Muscle of back (tissue), 11 donors: ENCODE measurements around the gene MAN2B1. TPM values are rescaled to one million over a fixed set of nuclear protein-coding genes. Genes with fewer than 3 reads are reported as not detected.
"Not testable (repeated sequence)": the region's sequence is repeated elsewhere in the genome, so short reads cannot be mapped to it uniquely, and the experiment has no call there.

Source experiments
- DNase-seq, 3 donors: peaks; one replicate each; pipeline versions ENCODE4 v3.0.0 to v3.0.0-alpha.2; 2013
- polyA plus RNA-seq, 10 donors: library from polyadenylated mRNA; unstranded; fragments of 120-200 nt; gene quantifications; one replicate each; pipeline ENCODE4 v1.2.1, GENCODE V29; 2013; ENCODE audit not compliant: insufficient read length in 10 of 10

MAN2B1 gene
- polyA plus RNA-seq, 10 donors, result 23.1 to 38.2 (median 27.9) TPM

DNA sequence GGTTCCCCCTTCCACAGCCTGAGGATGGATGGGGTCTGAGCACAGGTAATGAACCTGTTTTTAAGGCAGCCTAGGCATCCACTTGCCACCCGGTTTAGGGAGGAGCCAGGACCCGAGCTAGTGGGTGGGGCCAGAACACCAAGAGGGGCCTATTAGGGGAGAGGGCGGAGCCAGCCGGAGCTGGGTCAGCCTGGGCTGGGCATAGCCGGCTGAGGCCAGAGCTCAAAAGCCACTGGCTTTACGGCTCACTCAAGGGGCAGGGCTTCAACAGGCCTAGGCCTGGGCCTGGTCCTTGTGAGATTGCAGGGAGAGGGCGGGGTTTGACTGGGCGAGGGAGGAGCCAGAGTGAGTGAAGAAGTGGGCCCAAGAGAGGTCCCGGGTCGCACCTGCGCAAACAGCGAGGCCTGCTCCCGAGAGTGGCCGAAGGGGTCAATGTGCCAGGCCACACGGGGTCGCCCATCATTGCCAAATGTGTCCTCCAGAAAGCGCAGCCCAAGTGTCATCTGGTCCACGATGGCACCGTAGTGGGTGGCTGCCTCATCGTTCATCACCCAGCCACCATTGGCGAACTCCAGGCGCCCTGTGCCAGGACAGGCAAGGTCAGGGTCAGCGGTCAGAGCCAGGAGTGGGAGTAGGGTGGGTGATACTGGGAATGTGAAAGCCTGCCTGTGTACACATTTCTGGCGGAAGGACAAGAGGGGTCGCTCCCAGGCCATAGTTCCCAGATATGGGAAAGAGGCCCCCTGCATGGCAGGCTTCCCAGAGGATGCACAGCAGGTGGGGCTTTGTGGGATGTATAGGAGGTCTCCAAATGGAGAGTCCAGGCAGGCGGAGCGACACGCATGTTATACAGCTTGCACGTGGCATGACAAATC, 1.9 kb downstream of the MAN2B1 start:
- DNase-seq, result no peak

DNA sequence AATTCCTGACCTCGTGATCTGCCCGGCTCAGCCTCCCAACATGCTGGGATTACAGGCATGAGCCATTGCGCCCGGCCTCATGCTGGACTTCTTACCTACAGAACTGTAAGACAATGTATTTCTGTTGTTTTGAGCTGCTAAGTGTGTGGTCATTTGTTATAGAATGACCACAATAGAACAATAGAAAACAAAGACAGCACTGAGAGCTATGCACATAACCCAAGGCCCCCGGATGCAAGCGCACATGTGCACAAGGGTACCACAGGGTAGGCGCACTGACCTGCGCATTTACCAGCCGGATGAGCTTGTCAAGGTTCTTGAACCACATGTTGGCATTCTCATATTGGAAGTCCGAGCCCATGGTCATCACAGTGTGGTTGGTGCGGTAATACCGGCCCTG, 5.6 kb downstream of the MAN2B1 start:
- DNase-seq, result no peak

DNA sequence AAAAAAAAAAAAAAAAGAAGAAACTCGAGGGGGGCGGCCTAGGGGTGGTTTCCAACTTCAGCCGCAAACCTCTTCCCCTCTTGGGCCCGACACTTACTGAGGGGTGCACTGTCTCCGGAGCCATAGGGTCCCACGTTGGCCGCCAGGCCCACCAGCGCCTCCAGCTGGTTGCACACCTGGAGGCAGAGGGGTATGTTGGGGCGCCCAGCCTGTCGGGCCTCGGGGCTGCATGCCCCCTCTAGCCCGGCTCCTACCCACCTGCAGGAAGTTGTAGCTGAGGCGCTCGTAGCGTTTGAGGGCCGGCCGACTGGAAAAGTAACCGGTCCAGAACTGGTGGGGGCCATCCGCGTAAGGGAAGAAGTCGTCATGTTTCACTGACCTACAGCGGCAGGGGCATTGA, 8.6 kb downstream of the MAN2B1 start:
- no peak for DNase-seq

DNA sequence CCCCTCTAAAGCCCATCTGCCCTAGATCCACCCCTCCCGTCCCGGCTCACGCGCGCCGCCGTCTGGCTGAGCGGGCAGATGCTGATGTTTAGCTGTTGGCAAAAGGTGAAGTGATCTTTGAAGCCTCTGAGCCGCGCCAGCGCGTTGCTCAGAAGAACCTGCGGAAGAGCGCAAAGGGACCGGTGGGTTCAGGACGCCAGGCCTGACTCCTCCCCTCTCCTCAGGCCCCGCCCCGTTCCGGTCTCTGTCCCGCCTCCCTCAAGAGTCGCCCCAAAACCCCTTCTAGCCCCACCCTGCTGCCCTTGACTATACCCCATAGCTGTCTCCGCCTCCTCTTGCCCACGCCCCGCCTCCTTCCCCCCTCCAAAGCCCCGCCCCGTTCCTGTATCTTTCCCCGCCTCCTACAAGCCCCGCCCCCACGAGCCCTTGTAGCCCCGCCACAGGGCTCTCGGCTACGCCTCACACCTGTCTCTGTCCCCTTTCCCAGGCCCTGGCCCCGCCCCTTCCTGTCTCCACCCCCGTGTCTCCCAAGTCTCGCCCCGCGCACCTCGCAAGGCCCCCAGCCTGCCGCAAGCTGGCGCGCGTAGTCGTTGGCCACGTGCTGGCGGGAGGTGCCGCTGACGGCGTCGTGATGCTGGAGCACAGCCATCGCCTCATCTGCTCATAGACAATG, 9.5 kb downstream of the MAN2B1 start:
- DNase-seq, result no peak

DNA sequence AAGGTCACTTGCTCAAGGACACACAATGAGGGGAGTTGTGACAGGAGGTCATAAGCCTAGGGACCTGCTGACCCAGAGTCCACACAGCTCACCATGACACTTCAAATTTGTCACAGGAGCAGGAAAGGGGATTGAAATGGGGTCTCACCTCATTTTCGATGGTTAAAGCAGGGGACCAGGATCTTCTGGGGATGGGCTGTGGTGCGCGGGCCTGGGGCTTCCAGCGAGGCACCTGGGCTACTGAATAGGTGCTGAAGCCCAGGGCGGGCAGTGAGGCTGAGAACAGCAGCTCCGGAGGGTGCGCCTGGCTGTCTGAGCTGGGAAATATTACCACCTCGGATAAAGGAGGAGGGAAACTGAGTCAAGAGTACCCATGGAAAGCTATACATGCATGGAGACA, 11.0 kb downstream of the MAN2B1 start:
- no peak for DNase-seq

DNA sequence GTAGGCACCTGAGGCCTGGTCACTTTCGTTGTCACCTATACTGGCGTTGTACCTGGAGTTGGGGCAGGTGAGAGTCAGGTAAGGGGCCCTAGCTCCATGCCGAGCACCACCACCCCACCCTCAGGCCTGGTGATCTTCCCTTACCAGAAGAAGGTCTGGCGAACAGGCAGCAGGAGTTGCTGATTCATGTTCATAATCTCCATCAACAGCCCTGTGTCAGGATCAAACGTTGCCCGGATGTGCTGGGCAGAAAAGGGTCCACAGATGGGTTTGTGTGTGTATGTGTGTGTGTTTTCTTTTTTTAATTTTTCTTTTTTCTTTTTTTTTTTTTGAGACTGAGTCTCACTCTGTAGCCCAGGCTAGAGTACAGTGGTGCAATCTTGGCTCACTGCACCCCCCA, 14.3 kb downstream of the MAN2B1 start:
- DNase-seq, result no peak

DNA sequence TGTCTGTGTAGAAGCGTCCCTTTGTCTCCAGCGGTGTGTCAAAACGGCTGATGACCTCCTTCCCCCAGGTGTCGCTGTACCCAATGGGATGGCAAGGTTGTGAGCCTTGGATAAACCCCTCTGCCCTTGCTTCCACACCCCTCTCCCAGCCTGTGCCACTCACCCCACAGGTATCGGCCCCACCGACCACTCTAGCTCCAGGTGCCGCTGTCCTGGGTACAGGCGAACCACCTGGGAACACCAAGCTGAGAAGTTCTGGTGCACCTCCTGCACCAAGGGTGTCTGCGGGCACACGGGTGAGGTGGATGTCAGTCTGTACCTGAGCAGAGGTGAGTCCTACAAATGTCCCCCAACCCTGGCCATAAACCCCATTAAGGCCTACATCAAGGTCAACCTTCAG, 16.6 kb downstream of the MAN2B1 start:
- no peak for DNase-seq

DNA sequence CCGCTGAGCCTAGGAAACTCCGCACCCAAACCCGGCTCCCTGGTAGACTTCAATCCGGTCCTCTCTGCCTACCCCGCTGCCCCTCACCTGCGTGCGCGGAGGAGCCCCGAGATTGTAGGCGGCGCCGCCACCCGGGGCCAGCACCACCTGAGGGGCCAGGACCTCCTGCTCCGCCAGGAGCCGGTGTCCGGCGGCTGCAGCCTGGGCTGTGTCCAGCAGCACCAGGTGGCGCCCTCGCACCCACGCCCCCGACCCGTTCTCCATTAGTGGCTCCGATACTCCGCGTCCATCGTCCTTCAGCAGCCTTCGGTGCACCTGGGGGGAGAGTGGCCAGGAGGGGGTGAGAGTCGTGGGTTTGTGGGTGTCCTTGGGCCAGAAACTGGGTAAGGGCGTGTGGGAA, 18.5 kb downstream of the MAN2B1 start:
- DNase-seq, result no peak

DNA sequence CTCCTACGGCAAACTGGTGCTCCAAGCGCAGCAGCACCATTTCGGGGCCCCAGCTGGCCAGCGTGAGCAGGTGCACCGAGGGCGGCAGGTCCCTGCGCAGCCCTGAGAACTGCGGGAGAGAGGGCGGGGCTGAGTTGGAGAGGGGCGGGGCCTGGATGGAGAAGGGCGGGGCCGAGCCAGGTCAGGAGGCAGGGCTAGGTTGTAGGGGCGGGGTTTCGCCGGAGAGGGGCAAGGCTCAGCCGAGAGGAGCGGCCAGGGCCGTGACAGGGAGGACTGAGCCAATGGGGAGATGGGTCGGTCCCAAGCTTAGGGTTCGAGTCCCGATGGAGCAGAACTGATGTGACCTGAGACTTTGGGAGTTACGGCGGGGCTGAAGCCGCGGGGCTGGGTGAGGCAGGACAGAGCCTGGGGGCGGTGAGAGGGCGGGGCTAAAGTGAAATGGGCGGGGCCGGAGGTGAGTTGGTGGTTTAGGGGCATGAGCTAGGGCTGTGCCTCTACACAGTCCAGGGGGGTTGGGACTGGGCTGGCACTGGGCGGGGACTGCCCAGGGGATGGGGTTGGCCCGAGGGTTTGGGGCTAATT, 19.0 kb downstream of the MAN2B1 start:
- DNase-seq, result no peak

DNA sequence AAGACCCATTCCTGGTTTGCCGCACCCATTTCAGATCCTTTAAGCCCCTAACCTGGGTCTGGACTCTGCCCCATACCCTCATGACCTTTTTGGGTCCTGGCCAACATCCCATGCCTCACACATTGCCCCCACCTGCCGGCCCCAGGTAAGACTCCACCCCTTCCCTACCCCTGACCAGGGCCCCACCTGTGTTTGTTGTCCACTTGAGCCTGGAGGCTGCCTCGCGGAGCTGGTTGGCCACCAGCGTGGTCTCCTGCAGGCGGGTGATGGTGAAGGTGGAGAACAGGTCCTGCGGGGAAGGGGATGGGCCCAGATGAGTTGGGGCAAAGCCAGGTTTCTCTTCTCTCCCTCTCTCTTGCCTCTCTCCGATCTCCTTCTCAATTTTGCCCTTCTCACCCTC, 19.5 kb downstream of the MAN2B1 start:
- DNase-seq, result no peak

DNA sequence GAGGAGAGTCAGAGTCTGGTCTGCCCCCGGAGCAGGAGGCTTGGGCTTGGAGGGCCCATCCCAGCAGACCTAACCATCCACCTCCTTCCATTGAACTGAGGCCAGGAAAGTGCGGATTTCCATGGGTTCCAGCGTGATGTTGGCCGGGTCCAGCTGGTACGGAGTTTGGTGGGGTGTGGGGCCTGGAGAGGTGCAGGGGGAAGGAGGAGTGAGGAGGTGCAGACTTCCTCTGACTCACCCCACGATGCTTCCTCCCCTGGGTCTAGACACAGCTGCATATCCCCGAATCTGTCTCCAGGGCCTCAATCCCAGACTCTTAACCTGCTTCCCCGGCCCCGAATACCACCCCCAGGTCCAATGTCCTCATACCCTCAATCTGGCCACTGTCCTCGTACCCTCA, 20.0 kb downstream of the MAN2B1 start:
- DNase-seq, result no peak

DNA sequence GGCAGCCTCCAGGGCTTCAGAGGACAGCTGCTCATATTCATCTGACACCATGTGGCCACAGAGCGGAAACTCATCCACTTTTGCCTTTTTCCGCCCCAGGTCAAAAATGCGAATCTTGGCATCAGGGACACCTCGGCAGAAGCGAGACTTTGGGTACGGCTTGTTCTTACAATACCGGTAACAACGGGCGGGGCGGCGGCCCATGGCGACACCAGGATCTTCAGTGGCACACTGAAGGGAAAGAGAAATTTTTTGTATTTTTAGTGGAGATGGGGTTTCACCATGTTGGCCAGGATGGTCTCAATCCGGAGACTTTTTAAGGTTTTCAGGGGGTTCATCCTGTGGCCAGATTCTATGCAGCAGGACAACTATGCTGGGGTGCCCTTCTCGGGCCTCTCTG, 22.8 kb downstream of the MAN2B1 start:
- not testable (repeated sequence) for DNase-seq

DNA sequence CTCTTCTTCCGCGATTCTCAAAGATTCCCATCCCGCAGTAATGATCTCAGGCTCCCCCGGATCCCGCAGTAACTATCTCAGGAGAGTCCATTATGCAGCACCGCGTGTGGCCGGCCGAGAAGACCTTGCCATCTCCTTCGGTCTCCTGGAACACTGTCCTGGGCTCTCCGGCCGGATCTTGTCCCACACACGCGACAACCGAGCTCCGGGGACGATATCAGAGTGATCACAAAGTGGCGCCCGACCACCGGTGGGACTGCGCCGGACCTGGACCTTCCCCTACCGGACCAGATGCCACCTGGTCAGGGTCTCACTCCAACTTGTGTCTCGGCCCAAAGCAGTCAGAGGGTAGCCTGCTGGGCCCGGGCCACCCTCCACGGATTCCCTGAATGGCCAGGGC, 24.0 kb downstream of the MAN2B1 start:
- DNase-seq, result no peak

DNA sequence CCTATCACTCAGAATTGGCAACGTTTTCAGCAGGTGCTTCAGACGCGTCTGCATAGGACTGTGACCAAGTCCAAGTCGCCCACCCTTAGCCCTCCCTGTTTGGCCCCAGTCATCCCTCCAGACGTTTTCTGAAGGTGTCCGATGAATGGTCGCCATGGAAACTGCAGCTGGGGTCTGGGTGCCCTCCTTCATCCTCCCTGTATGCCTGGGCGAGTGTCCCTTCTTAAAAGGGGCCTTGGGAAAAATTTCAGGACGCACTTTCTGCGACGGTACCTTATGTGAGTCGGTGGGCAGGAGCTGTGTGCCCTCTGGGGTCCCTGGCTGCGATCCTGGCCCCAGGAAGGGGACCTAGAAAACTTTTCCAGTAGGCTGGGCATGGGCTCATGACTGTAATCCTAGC, 25.1 kb downstream of the MAN2B1 start:
- DNase-seq, result no peak

DNA sequence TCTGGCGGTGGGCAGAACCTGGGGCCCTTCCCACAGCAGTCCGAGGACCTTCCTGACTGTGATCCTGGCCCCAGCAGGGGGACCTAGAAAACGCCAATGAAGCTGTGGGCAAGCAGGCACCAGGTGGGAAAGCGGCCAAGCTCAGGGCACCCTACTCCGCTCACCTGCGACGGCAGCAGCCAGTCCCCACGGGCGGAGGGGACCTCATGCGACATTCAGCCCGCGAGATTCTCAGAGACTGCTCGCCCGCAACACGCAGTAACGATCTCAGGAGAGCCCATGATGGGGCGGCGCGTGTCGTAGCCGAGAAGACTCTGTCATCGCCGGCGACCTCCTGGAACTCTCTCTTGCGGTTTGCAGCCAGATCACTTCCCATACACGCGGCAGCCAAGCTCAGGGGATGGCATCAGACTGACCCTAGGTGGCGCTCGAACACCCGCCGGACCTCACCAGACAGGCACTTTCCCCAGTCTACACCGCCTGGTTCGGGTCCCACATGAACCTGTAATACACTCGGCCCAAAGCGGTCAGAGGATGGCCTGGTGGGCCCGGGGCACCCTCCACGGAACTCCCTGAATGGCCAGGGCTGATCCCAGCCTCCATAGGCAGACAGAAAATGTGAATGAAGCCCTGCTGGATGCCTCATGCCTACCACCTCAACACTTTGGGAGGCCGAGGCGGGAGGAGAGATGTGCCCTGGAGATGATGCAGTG, 26.5 kb downstream of the MAN2B1 start:
- DNase-seq, result peak; percentile 61 to 83 (median 72)

DNA sequence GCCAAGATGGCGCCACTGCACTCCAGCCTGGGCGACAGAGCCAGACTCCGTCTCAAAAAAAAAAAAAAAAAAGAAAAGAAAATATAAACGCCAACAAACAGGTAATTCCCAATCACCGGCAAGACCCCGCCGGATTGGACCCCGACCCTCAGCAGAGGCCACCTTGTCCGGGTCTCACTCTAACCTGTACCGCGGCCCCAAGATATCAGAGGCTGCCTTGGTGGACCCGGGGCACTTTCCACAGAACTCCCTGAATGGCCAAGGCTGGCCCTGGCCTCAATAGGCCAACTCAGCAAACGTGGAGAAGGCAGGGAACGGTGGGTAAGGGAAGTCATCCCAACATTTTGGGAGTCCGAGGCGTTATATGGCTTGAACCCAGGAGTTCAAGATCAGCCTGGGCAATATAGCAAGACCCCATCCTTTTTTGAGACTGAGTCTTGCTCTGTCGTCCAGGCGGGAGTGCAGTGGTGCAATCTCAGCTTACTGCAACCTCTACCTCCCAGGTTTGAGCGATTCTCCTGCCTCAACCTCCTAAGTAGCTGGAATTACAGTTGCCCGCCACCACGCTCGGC, 27.8 kb downstream of the MAN2B1 start:
- no peak for DNase-seq

DNA sequence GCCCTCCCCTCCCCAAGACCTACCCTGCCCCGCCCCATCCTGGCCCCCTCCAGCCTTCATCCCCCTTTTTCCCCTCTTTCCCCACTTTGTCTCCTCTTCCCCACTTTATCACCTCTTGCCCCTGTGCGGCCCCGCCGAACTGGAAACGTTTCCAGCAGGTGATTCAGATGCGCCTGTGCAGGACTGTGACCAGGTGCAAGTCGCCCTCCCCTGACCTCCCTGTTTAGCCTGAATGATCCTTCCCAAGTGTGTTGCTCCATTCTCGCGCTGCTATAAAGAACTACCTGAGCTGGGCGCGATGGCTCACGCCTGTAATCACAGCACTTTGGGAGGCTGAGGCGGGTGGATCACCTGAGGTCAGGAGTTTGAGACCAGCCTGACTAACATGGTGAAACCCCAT, 29.9 kb downstream of the MAN2B1 start:
- DNase-seq, result no peak

DNA sequence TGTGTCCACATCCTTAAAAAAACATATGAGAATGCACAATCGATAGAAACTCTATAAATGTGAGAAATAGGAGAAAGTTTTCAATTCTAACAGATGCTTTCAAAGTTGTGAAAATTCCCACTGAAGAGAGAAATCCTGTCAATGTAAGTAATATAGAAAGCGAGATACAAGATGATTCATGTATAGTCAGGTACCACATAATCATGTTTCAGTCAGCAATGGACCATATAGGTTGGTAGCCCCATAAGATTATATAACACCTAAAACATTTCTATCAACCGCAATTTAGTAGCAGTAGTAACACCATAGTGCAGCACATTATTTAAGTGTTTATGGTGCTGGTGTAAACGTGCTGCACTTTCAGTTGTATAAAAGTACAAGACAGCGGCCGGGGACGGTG, 37.3 kb downstream of the MAN2B1 start:
- no peak for DNase-seq

DNA sequence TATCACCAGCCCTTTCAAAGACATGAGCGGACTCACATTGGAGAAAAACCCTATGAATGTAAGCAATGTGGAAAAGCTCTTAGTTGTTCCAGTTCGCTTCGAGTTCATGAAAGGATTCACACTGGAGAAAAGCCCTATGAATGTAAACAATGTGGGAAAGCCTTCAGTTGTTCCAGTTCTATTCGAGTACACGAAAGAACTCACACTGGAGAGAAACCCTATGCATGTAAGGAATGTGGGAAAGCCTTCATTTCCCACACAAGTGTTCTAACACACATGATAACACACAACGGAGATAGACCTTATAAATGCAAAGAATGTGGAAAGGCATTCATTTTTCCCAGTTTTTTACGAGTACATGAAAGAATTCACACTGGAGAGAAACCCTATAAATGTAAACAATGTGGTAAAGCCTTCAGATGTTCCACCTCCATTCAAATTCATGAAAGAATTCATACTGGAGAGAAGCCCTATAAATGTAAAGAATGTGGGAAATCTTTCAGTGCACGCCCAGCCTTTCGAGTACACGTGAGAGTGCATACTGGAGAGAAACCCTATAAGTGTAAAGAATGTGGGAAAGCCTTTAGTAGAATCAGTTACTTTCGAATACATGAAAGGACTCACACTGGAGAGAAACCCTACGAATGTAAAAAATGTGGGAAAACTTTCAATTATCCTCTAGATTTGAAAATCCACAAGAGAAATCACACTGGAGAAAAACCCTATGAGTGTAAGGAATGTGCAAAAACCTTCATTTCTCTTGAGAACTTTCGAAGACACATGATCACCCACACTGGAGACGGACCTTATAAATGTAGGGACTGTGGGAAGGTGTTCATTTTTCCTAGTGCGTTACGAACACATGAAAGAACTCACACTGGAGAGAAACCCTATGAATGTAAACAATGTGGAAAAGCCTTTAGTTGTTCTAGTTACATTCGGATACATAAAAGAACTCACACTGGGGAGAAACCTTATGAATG, 38.2 kb downstream of the MAN2B1 start:
- no peak for DNase-seq

DNA sequence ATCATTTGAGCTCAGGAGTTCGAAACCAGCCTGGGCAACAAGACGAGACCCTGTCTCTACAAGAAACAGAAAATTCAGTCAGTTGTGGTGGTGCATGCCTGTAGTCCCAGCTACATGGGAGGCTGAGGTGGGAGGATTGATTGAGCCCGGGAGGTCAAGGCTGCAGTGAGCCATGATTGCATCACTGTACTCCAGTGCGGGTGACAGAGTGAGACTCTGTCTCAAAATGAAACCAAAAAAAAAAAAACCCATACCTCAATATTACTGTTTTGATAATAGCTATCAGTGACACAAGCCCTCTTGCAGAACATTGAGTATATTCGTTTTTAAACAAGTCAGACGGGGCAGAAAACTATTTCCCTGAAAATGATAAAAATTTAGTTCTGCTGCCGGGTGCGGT, 39.6 kb downstream of the MAN2B1 start:
- no peak for DNase-seq
